NOMO-1 (cell line): ENCODE results near the gene ACSM3.

Source experiments
- DNase-seq, 2 experiments: peaks; one replicate each; lab custom pipeline; 2025; ENCODE audit not compliant: unreplicated experiment in 2 of 2; lab: John Stamatoyannopoulos, UW

The ACSM3 gene

GRCh38 chr16:20846551-20846950, 82.7 kb downstream of the ACSM3 start:
- DNase-seq: no peak
